GM23248 (cell line): ENCODE measurements around the gene PPP1R9A. TPM values are rescaled to one million over a fixed set of nuclear protein-coding genes. Genes with fewer than 3 reads are reported as not detected.

Experiments
- DNase-seq: peaks from one replicate; pipeline ENCODE4 v3.0.0-alpha.2; 2015
- H2AFZ ChIP-seq: fragments of 200-600 bp; sonication (generic); 2 replicates; pipeline ENCODE4 v1.6.1; 2016; ENCODE audit warnings: antibody characterized with exemption
- H3F3A ChIP-seq: fragments of 200-600 bp; sonication (generic); 2 replicates; pipeline ENCODE4 v1.6.1; 2016; ENCODE audit warnings: mild to moderate bottlenecking, antibody characterized with exemption, mixed run types; ENCODE audit not compliant: insufficient read depth
- H3K27ac ChIP-seq: fragments of 200-600 bp; sonication (generic); 2 replicates; pipeline ENCODE4 v1.5.1; 2016; ENCODE audit warnings: mild to moderate bottlenecking
- H3K27me3 ChIP-seq: fragments of 200-600 bp; sonication (generic); replicated peaks from 2 replicates; pipeline ENCODE4 v1.6.1; 2016; ENCODE audit warnings: mild to moderate bottlenecking; ENCODE audit not compliant: insufficient read depth
- H3K36me3 ChIP-seq: fragments of 200-600 bp; sonication (generic); 2 replicates; pipeline ENCODE4 v1.6.1; 2016; ENCODE audit warnings: low read depth, mild to moderate bottlenecking
- H3K4me1 ChIP-seq: fragments of 200-600 bp; sonication (generic); 2 replicates; pipeline ENCODE4 v1.6.1; 2016; ENCODE audit warnings: mild to moderate bottlenecking; ENCODE audit not compliant: insufficient read depth
- H3K4me2 ChIP-seq: fragments of 200-600 bp; sonication (generic); one replicate; pipeline ENCODE4 v1.6.1; 2016; ENCODE audit warnings: mild to moderate bottlenecking; ENCODE audit not compliant: unreplicated experiment
- H3K4me3 ChIP-seq: fragments of 200-600 bp; sonication (generic); 2 replicates; pipeline ENCODE4 v1.5.1; 2016; ENCODE audit warnings: mild to moderate bottlenecking
- H3K79me2 ChIP-seq: fragments of 200-600 bp; sonication (generic); 2 replicates; pipeline ENCODE4 v1.6.1; 2016; ENCODE audit warnings: mild to moderate bottlenecking; ENCODE audit not compliant: insufficient read depth
- H3K9ac ChIP-seq: fragments of 200-600 bp; sonication (generic); 2 replicates; pipeline ENCODE4 v1.6.1; 2016; ENCODE audit warnings: mild to moderate bottlenecking
- H3K9me2 ChIP-seq: fragments of 200-600 bp; sonication (generic); 2 replicates; pipeline ENCODE4 v1.6.1; 2016; ENCODE audit warnings: mixed run types, mild to moderate bottlenecking, moderate library complexity; ENCODE audit not compliant: insufficient read depth
- H3K9me3 ChIP-seq: fragments of 200-600 bp; sonication (generic); one replicate; pipeline ENCODE4 v1.6.1; 2017; ENCODE audit warnings: low read depth
- H4K20me1 ChIP-seq: fragments of 200-600 bp; sonication (generic); 2 replicates; pipeline ENCODE4 v1.6.0; 2016; ENCODE audit not compliant: insufficient read depth
- EZH2 ChIP-seq: fragments of 200-600 bp; sonication (generic); IDR thresholded peaks from 2 replicates; pipeline ENCODE4 v1.6.1; 2018; ENCODE audit warnings: antibody characterized with exemption, mild to moderate bottlenecking; ENCODE audit not compliant: insufficient read depth, poor library complexity, severe bottlenecking
- EZH2phosphoT487 ChIP-seq: fragments of 200-600 bp; sonication (generic); IDR thresholded peaks from 2 replicates; pipeline ENCODE4 v1.6.1; 2018; ENCODE audit warnings: antibody characterized with exemption, moderate library complexity, mild to moderate bottlenecking, low read depth; ENCODE audit not compliant: insufficient read depth
- WGBS, 2 experiments: methylation state at CpG; one replicate each; pipeline ENCODE4 v1.1.6; 2015 to 2017; ENCODE audit warnings: low lambda C conversion rate in 2 of 2, low coverage in 1 of 2; ENCODE audit errors: missing lambda C conversion rate in 2 of 2; 5-methylcytosine and 5-hydroxymethylcytosine counted together
- in situ Hi-C: fragments of 300-500 bp; cut with MboI; formaldehyde crosslinking; loops from 2 replicates; pipeline ENCODE4 v1.15.0; 2020
- polyA plus RNA-seq: library from polyadenylated mRNA; unstranded; fragments of >200 nt; fragmentation: Nextera tagmentation; extraction: Ambion mirVana; gene quantifications from 2 replicates; pipeline ENCODE4 v1.2.1, GENCODE V29; 2016
- total RNA-seq: library from RNA; depleted of rRNA; stranded (reverse); fragments of >200 nt; shearing (Covaris generic); gene quantifications from 2 replicates; pipeline ENCODE4 v1.2.3, GENCODE V29; 2014

PPP1R9A gene
- total and polyA plus RNA-seq, 2 experiments from 2014 or later = 0.03 TPM; not detected in 1

DNA sequence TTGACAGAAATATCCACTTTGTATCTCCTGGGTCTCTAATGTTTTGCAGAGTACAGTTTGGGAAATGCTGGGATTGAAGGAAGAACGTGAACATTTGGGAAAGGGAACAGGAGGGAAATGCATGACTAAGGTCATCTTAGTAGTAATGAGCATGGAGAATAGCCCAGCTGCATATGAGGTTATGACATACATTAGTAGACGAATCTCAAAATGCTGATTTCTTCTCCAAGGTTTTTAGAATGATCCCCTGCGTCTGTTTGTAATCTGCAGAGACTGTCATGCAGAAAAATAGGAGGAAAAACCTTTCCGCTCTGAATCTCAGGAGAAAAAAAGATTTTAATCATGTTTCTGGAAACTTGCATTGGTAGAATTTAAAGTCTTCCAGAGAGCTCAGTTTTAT lies 133.6 kb downstream of the PPP1R9A start:
- Histone ChIP-seq H3K4me3 (no peak overlapping the region), H3K4me2 (no peak overlapping the region), H3F3A (no peaks in the 10 kb centered on the region), H3K9ac (no peak overlapping the region), H3K27me3 (no peaks in the 10 kb centered on the region; the same call in 1 of the 2 replicates), H3K79me2 (no peaks in the 10 kb centered on the region), H3K4me1 (no peaks in the 10 kb centered on the region), H3K9me3 (no peaks in the 10 kb centered on the region), H3K27ac (no peak overlapping the region), H4K20me1 (no peaks in the 10 kb centered on the region), H3K36me3 (no peaks in the 10 kb centered on the region), H2AFZ (no peak overlapping the region), H3K9me2 (no peaks in the 10 kb centered on the region)
- in situ Hi-C loops = loop anchor here (25.0 kb wide), 1 partner anchor 579 kb away; no protein-coding TSS in a partner anchor
- TF ChIP-seq EZH2 (no peak), EZH2phosphoT487 (no peak)
- DNase-seq = no peak
- WGBS, 2 experiments = 18 to 26% methylated on average over 4 of the region's 4 CpGs

DNA sequence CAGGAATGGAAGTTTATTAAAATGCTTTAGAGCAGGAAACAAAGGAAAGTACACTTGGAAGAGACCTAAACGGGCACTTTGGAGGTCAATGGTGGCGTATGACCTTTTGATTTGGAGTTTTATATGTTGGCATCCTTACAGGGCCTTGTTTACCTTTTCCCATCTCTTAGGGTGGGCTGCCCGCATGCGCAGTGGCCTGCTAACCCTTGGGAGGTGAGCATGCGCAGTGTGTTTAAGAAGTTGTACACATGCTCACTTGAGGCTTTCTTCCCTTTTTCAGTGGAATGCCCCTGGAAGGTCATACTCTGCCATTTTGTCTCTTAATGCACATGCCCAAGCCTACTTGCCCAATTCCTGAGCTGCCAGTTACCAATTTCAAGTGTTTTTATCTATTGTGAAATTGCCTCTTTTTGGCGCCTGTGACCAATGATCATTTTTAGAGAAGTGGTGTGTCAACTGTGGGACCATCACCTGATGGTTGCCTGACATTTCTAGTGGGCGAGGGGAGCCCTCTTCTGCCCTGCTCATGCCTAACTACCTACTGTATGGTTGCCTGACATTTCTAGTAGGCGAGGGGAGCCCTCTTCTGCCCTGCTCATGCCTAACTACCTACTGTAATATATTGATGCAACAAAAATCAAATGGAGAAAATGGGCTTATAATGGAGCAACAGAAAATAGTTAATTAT lies 138.0 kb downstream of the PPP1R9A start:
- no peaks in the 10 kb centered on the region for H3F3A ChIP-seq
- peak; percentile 35 for DNase-seq
- no peak overlapping the region for H2AFZ ChIP-seq
- in situ Hi-C loops = loop anchor here (25.0 kb wide), 1 partner anchor 583 kb away; no protein-coding TSS in a partner anchor
- H3K36me3 ChIP-seq = no peaks in the 10 kb centered on the region
- no peak overlapping the region for H3K9ac ChIP-seq
- no peaks in the 10 kb centered on the region for H3K27me3 ChIP-seq
- no peaks in the 10 kb centered on the region for H3K9me3 ChIP-seq
- no peaks in the 10 kb centered on the region for H3K4me1 ChIP-seq
- H3K4me2 ChIP-seq = no peak overlapping the region
- 75% methylated on average over 8 of the region's 8 CpGs for WGBS, 2 experiments
- no peak for TF ChIP-seq EZH2phosphoT487
- no peak for TF ChIP-seq EZH2
- no peaks in the 10 kb centered on the region for H3K79me2 ChIP-seq
- H3K27ac ChIP-seq = no peak overlapping the region
- no peaks in the 10 kb centered on the region for H3K9me2 ChIP-seq
- H3K4me3 ChIP-seq = no peak overlapping the region
- no peaks in the 10 kb centered on the region for H4K20me1 ChIP-seq

DNA sequence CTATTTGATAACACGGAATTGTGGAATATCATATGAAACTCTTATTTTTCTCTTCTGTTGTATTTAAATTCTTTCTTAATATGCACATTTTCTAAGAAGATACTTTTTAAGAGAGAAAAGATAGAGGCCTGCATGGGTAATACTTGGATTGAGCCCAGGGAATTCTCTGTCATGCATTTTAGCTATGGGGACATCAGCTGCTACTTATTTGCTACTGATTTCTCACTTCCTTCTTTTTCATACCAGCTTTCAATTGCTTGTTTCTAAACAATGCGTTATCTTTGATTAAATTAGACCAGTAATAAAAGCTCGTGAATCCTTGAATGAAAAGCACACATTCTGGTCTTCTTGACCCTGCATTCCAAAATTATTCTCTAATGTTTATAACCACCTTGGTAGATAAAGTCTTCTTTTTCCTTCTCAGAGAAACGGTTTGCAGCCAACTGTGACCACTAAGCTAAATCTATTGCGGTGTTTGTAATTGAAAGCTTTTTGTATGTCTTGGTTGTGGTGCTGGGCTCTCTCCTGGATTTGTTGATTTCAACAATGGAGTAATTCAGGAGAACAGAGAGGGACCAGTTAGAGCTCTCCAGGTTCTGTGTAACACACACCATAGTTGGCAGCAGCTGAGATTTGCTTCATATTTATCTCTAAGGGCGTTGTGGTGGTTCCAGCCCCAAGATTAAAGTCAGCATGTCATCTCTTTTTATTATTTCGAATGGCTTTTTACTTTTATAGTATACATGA lies 139.3 kb downstream of the PPP1R9A start:
- no peak overlapping the region for H3K4me3 ChIP-seq
- H3K4me2 ChIP-seq = no peak overlapping the region
- no peak for DNase-seq
- no peaks in the 10 kb centered on the region for H3K79me2 ChIP-seq
- 65 to 68% methylated on average over 7 of the region's 7 CpGs for WGBS, 2 experiments
- no peaks in the 10 kb centered on the region for H3K4me1 ChIP-seq
- no peaks in the 10 kb centered on the region for H4K20me1 ChIP-seq
- no peak overlapping the region for H2AFZ ChIP-seq
- no peaks in the 10 kb centered on the region for H3K9me3 ChIP-seq
- H3K9me2 ChIP-seq = no peaks in the 10 kb centered on the region
- no peak overlapping the region for H3K9ac ChIP-seq
- in situ Hi-C loops = loop anchor here (25.0 kb wide), 1 partner anchor 584 kb away; no protein-coding TSS in a partner anchor
- peaks cover 7% of the 10 kb centered on the region; the same call in 1 of the 2 replicates for H3K27me3 ChIP-seq
- no peaks in the 10 kb centered on the region for H3F3A ChIP-seq
- no peaks in the 10 kb centered on the region for H3K36me3 ChIP-seq
- TF ChIP-seq EZH2 (no peak), EZH2phosphoT487 (no peak)
- no peak overlapping the region for H3K27ac ChIP-seq

DNA sequence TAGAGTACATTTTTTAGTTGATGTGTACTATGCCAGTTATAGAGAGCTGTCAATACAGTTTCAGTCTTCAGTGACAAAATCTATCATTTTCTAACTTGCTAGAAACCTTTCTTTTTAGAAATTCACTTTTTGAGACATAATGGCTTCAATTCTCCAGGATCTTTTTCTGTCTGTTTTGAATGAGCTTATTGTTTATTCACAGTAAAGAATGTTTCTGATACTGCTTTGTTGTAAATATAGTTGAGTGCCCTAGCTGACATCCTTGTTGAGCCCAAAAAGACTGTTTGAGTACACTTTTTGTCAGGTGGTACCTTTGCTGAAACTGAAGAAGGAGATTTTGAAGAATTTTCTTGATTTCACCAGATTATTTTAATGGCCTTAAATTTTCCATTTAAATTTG lies 139.9 kb downstream of the PPP1R9A start:
- H3F3A ChIP-seq = no peaks in the 10 kb centered on the region
- peaks cover 7% of the 10 kb centered on the region; the same call in 1 of the 2 replicates for H3K27me3 ChIP-seq
- no peak for DNase-seq
- no peaks in the 10 kb centered on the region for H3K4me1 ChIP-seq
- H3K36me3 ChIP-seq = no peaks in the 10 kb centered on the region
- H3K9me2 ChIP-seq = no peaks in the 10 kb centered on the region
- H3K79me2 ChIP-seq = no peaks in the 10 kb centered on the region
- H3K4me2 ChIP-seq = no peak overlapping the region
- in situ Hi-C loops = loop anchor here (25.0 kb wide), 1 partner anchor 585 kb away; no protein-coding TSS in a partner anchor
- no peak overlapping the region for H3K9ac ChIP-seq
- no peak overlapping the region for H2AFZ ChIP-seq
- H3K4me3 ChIP-seq = no peak overlapping the region
- no peaks in the 10 kb centered on the region for H3K9me3 ChIP-seq
- H3K27ac ChIP-seq = no peak overlapping the region
- no peak for TF ChIP-seq EZH2
- no peak for TF ChIP-seq EZH2phosphoT487
- H4K20me1 ChIP-seq = no peaks in the 10 kb centered on the region
